Endothelial cell of umbilical vein (primary cell): Measurements from ENCODE around the gene BBX. TPM values are rescaled to one million over a fixed set of nuclear protein-coding genes. Genes with fewer than 3 reads are reported as not detected.

Experiments used
- BruUV-seq: library from RNA; stranded (reverse); fragments of 400-500 nt; replicated peaks from 2 replicates; lab custom pipeline; 2021; lab: Mats Ljungman, UMichigan
- CTCF ChIA-PET: fragments of 300-600, 350-600 bp; sonication (Branson Sonifier 250); formaldehyde crosslinking; loops from one replicate; lab custom pipeline; 2021; ENCODE audit warnings: antibody characterized with exemption, inconsistent platforms; lab: Charles Lee
- POLR2A ChIA-PET: fragments of 300-600, 350-600 bp; sonication (Branson Sonifier 250); formaldehyde crosslinking; loops from one replicate; lab custom pipeline; 2021; ENCODE audit warnings: antibody characterized with exemption, inconsistent platforms; lab: Charles Lee
- DNase-seq: peaks from one replicate; pipeline ENCODE4 v3.0.0-alpha.2; 2011; ENCODE audit warnings: low read depth, low spot score
- FAIRE-seq: peaks from 2 replicates; lab custom pipeline; 2011; peaks lifted over from hg19 to GRCh38; lab: Jason Lieb, UNC
- H2AFZ ChIP-seq: 2 replicates; pipeline ENCODE4 v1.6.0; 2012; ENCODE audit warnings: low read depth, low read length, control low read depth, inconsistent platforms
- H3K27ac ChIP-seq: 2 replicates; pipeline ENCODE4 v1.5.1; 2011; ENCODE audit warnings: low read depth, mild to moderate bottlenecking, control low read depth, low read length, moderate library complexity; ENCODE audit not compliant: insufficient read depth
- H3K27me3 ChIP-seq, 2 experiments: 2 replicates each; pipeline versions ENCODE4 v1.6.0 to v1.6.1; 2011; ENCODE audit warnings: low read length in 2 of 2, mixed read lengths in 1 of 2; ENCODE audit not compliant: control insufficient read depth in 2 of 2, insufficient read depth in 2 of 2
- H3K36me3 ChIP-seq, 2 experiments: 2 replicates in 1 of 2; 3 replicates in 1 of 2; pipeline ENCODE4 v1.5.1; 2011; ENCODE audit warnings: low read length in 2 of 2, mild to moderate bottlenecking in 1 of 2, moderate library complexity in 1 of 2; ENCODE audit not compliant: control insufficient read depth in 2 of 2, insufficient read depth in 2 of 2; ENCODE audit errors: extremely low read depth in 1 of 2
- H3K4me1 ChIP-seq: 3 replicates; pipeline ENCODE4 v1.5.1; 2011; ENCODE audit warnings: mild to moderate bottlenecking, low read length; ENCODE audit not compliant: control insufficient read depth, insufficient read depth; ENCODE audit errors: extremely low read depth
- H3K4me2 ChIP-seq: 2 replicates; pipeline ENCODE4 v1.6.1; 2011; ENCODE audit warnings: low read length, control low read depth, mixed read lengths; ENCODE audit not compliant: insufficient read depth
- H3K4me3 ChIP-seq, 3 experiments: fragments of 200-600 bp in 1 of 3; sonication (generic), shearing (Covaris generic) in 1 of 3; replicated peaks in 1 of 3; 2 replicates each; pipeline ENCODE4 v1.5.1; 2011 to 2016; ENCODE audit warnings: control low read depth in 3 of 3, low read length in 3 of 3, mild to moderate bottlenecking in 2 of 3, inconsistent platforms in 1 of 3, low read depth in 1 of 3, moderate library complexity in 1 of 3; ENCODE audit not compliant: insufficient read depth in 1 of 3
- H3K79me2 ChIP-seq: 2 replicates; pipeline ENCODE4 v1.6.0; 2012; ENCODE audit warnings: low read length, inconsistent platforms; ENCODE audit not compliant: control insufficient read depth, insufficient read depth
- H3K9ac ChIP-seq: replicated peaks from 2 replicates; pipeline ENCODE3; 2011; ENCODE audit warnings: low read length, control low read depth; ENCODE audit not compliant: insufficient read depth; ENCODE audit errors: extremely low read depth
- H3K9me1 ChIP-seq: replicated peaks from 3 replicates; pipeline ENCODE4 v1.6.0; 2011; ENCODE audit warnings: mild to moderate bottlenecking, low read length; ENCODE audit not compliant: control insufficient read depth, insufficient read depth; ENCODE audit errors: extremely low read depth
- H3K9me3 ChIP-seq: replicated peaks from 2 replicates; pipeline ENCODE4 v1.5.1; 2012; ENCODE audit warnings: low read length, inconsistent platforms; ENCODE audit not compliant: control insufficient read depth, insufficient read depth
- H4K20me1 ChIP-seq: replicated peaks from 2 replicates; pipeline ENCODE3; 2011; ENCODE audit warnings: mild to moderate bottlenecking, low read length; ENCODE audit not compliant: control insufficient read depth, insufficient read depth; ENCODE audit errors: extremely low read depth
- CTCF ChIP-seq, 2 donors: IDR thresholded peaks; 1 replicate in 1 of 2; 2 replicates in 1 of 2; pipeline ENCODE4 v1.5.1; 2011; ENCODE audit warnings: low read length in 2 of 2, mild to moderate bottlenecking in 2 of 2, moderate library complexity in 2 of 2, control low read depth in 1 of 2, inconsistent platforms in 1 of 2, low read depth in 1 of 2; ENCODE audit not compliant: insufficient read depth in 1 of 2; ENCODE audit errors: extremely low read depth in 1 of 2
- EZH2 ChIP-seq: IDR thresholded peaks from 2 replicates; pipeline ENCODE4 v1.6.1; 2012; ENCODE audit warnings: borderline replicate concordance, low read depth, mild to moderate bottlenecking, moderate library complexity, low read length, inconsistent platforms; ENCODE audit not compliant: severe bottlenecking
- FOS ChIP-seq: IDR thresholded peaks from 2 replicates; pipeline ENCODE4 v1.6.1; 2011; ENCODE audit warnings: mild to moderate bottlenecking, low read length, moderate library complexity, borderline replicate concordance; ENCODE audit not compliant: insufficient read depth
- GATA2 ChIP-seq: IDR thresholded peaks from 2 replicates; pipeline ENCODE4 v1.7.0; 2011; ENCODE audit warnings: low read depth, mild to moderate bottlenecking, moderate library complexity, mixed read lengths, low read length; ENCODE audit not compliant: insufficient read length, insufficient read depth
- JUN ChIP-seq: IDR thresholded peaks from 2 replicates; pipeline ENCODE4 v1.6.1; 2011; ENCODE audit warnings: borderline replicate concordance, low read depth; ENCODE audit not compliant: insufficient read length, insufficient read depth
- MAX ChIP-seq: IDR thresholded peaks from 2 replicates; pipeline ENCODE4 v1.6.1; 2011; ENCODE audit not compliant: insufficient read depth, insufficient read length
- MYC ChIP-seq: IDR thresholded peaks from one replicate; pipeline ENCODE4 v1.6.1; 2011; ENCODE audit warnings: mild to moderate bottlenecking, low read depth, low read length
- POLR2A ChIP-seq: IDR thresholded peaks from 2 replicates; pipeline ENCODE4 v1.6.1; 2012; ENCODE audit warnings: low read depth, mild to moderate bottlenecking, control low read depth, low read length
- POLR2AphosphoS5 ChIP-seq: IDR thresholded peaks from 2 replicates; pipeline ENCODE4 v1.6.1; 2012; ENCODE audit warnings: low read depth, mild to moderate bottlenecking, control low read depth, low read length, moderate library complexity; ENCODE audit not compliant: insufficient read depth
- dilution Hi-C: fragments of 300-500 bp; cut with MboI; formaldehyde crosslinking; loops from one replicate; pipeline ENCODE4 v1.15.0; 2019; ENCODE audit warnings: low sequenced_read_pairs; ENCODE audit not compliant: extremely low pct_ligation_motif_present
- intact Hi-C: fragments of 100-400 bp; cut with micrococcal nuclease; formaldehyde crosslinking; loops from one replicate; pipeline ENCODE4 v1.10.0; 2022
- polyA plus RNA-seq, 4 experiments: library from polyadenylated mRNA; depleted of rRNA in 3 of 4; stranded (reverse) in 3 of 4; unstranded in 1 of 4; fragments of >200 nt; gene quantifications; 2 replicates each; pipeline versions ENCODE4 v1.2.1 to v1.2.3, GENCODE V29; 2011 to 2012; ENCODE audit warnings: missing spikeins in 1 of 4
- total RNA-seq: library from RNA; stranded (reverse); gene quantifications from 2 replicates; pipeline ENCODE4 v1.2.3, GENCODE V29; 2021

BBX gene
- total and polyA plus RNA-seq, 2 donors (not counting 3 experiments of a cell fraction or from before 2014, with no cell fraction given): 21.4 to 43.4 TPM

- POLR2A ChIA-PET: interaction anchor here (0.6 kb wide), 1 partner anchor 22 kb away, joined by 6 read pairs; no protein-coding TSS in a partner anchor
- CTCF ChIA-PET: interaction anchor here (1.6 to 3.7 kb wide), 2 partner anchors 7 to 22 kb away, joined by 4 to 20 read pairs; no protein-coding TSS in a partner anchor
- H3K4me1 ChIP-seq: no peaks in the 10 kb centered on the region
- H3K36me3 ChIP-seq: no peaks in the 10 kb centered on the region
- no peaks in the 10 kb centered on the region for H3K79me2 ChIP-seq
- no peak overlapping the region for H3K27ac ChIP-seq
- intact Hi-C loops: no loop called here
- dilution Hi-C loops: no loop called here
- TF ChIP-seq FOS: no peak
- TF ChIP-seq CTCF (IDR thresholded peaks at IDR 0.05; ENCODE audit: extremely low read depth in 1 of 2, insufficient read depth in 1 of 2, low read depth in 1 of 2, low read length in 2 of 2): no peak
- no peak for TF ChIP-seq POLR2AphosphoS5
- no peak for TF ChIP-seq EZH2
- no peak for TF ChIP-seq MAX
- no peak for TF ChIP-seq GATA2
- no peak for TF ChIP-seq JUN
- no peak for TF ChIP-seq POLR2A
- TF ChIP-seq MYC: no peak
- no peak overlapping the region for H3K4me2 ChIP-seq
- H2AFZ ChIP-seq: no peak overlapping the region
- BruUV-seq: no TSS peak
- no peaks in the 10 kb centered on the region for H3K27me3 ChIP-seq
- H3K9me3 ChIP-seq: no peaks in the 10 kb centered on the region
- no peak overlapping the region for H3K4me3 ChIP-seq
- no peak overlapping the region for H3K9ac ChIP-seq
- no peaks in the 10 kb centered on the region for H3K9me1 ChIP-seq
- H4K20me1 ChIP-seq: no peaks in the 10 kb centered on the region
- FAIRE-seq: no peak
- no peak for DNase-seq
These were observed 159.8 kb downstream of the BBX start for GRCh38 chr3:107682580-107682979.
